PFSK-1 (cell line): Measurements from ENCODE around the gene EMILIN2.

Experiments used
- FOXP2 ChIP-seq: optimal IDR thresholded peaks from 2 replicates; pipeline ENCODE3; 2011; ENCODE audit warnings: borderline replicate concordance, control low read depth, inconsistent platforms; ENCODE audit not compliant: insufficient read depth; ENCODE audit errors: extremely low read length, extremely low read depth
- POLR2AphosphoS5 ChIP-seq: IDR thresholded peaks from 2 replicates; pipeline ENCODE4 v1.6.1; 2012; ENCODE audit warnings: low read depth, mild to moderate bottlenecking, control low read depth, low read length, moderate library complexity
- SIN3A ChIP-seq: IDR thresholded peaks from 2 replicates; pipeline ENCODE4 v1.6.1; 2012; ENCODE audit warnings: mild to moderate bottlenecking, low read length, moderate library complexity, borderline replicate concordance; ENCODE audit not compliant: insufficient read depth
- TAF1 ChIP-seq: IDR thresholded peaks from 2 replicates; pipeline ENCODE4 v1.6.1; 2012; ENCODE audit warnings: low read length, control low read depth, borderline replicate concordance; ENCODE audit not compliant: insufficient read depth
- TF ChIP-seq, protein P1 (sequence below), 2 experiments: IDR thresholded peaks; 2 replicates each; pipeline versions ENCODE4 v1.6.1 to v1.8.0; 2011 to 2012; ENCODE audit warnings: low read depth in 2 of 2, low read length in 2 of 2, control low read depth in 1 of 2, inconsistent platforms in 1 of 2, mild to moderate bottlenecking in 1 of 2, moderate library complexity in 1 of 2; ENCODE audit not compliant: insufficient read depth in 1 of 2

DNA sequence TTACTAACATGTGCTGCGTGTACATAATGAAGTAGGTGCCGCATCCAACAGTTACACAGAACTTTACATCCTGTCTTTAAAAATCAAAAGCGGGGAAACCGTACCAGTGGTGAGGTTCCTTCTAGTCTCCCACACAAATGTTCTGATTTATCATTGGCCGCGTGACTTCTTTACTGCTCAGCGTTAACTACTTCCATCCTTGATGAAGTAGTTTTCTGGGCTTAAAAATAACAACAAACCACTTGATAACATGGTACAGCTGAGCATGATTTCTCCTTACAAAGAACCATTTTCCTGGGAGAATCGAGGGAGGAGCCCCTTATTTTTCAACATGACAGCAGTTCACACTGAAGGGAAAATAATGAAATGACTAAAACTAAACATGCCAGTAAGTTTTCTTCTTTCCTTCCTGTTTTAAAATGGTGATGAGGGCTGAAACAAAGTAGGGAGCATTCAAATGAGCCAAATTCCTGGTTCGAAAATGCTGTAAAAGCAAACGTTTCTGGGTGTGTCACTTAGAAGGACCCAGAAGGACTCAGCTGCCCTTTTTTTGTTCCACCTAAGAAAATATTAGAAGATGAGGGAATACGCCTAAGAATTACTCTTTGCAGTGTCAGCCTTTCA is 9.9 kb downstream of the EMILIN2 start:
- no peak for TF ChIP-seq POLR2AphosphoS5
- TF ChIP-seq, protein P1, sequence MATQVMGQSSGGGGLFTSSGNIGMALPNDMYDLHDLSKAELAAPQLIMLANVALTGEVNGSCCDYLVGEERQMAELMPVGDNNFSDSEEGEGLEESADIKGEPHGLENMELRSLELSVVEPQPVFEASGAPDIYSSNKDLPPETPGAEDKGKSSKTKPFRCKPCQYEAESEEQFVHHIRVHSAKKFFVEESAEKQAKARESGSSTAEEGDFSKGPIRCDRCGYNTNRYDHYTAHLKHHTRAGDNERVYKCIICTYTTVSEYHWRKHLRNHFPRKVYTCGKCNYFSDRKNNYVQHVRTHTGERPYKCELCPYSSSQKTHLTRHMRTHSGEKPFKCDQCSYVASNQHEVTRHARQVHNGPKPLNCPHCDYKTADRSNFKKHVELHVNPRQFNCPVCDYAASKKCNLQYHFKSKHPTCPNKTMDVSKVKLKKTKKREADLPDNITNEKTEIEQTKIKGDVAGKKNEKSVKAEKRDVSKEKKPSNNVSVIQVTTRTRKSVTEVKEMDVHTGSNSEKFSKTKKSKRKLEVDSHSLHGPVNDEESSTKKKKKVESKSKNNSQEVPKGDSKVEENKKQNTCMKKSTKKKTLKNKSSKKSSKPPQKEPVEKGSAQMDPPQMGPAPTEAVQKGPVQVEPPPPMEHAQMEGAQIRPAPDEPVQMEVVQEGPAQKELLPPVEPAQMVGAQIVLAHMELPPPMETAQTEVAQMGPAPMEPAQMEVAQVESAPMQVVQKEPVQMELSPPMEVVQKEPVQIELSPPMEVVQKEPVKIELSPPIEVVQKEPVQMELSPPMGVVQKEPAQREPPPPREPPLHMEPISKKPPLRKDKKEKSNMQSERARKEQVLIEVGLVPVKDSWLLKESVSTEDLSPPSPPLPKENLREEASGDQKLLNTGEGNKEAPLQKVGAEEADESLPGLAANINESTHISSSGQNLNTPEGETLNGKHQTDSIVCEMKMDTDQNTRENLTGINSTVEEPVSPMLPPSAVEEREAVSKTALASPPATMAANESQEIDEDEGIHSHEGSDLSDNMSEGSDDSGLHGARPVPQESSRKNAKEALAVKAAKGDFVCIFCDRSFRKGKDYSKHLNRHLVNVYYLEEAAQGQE (IDR thresholded peaks at IDR 0.05; ENCODE audit: insufficient read depth in 1 of 2, low read depth in 2 of 2, low read length in 2 of 2), result no peak
- no peak for TF ChIP-seq SIN3A
- no peak for TF ChIP-seq TAF1
- no peak for TF ChIP-seq FOXP2
